Measurements from ENCODE around the gene MAPKAPK2.

GRCh38 chr1:206695733-206696132, 11.0 kb downstream of the MAPKAPK2 start:
- no peak for TF ChIP-seq MXI1 (conservative IDR thresholded peaks at IDR 0.05; ENCODE audit: poor library complexity, severe bottlenecking)
- TF ChIP-seq, protein P1, sequence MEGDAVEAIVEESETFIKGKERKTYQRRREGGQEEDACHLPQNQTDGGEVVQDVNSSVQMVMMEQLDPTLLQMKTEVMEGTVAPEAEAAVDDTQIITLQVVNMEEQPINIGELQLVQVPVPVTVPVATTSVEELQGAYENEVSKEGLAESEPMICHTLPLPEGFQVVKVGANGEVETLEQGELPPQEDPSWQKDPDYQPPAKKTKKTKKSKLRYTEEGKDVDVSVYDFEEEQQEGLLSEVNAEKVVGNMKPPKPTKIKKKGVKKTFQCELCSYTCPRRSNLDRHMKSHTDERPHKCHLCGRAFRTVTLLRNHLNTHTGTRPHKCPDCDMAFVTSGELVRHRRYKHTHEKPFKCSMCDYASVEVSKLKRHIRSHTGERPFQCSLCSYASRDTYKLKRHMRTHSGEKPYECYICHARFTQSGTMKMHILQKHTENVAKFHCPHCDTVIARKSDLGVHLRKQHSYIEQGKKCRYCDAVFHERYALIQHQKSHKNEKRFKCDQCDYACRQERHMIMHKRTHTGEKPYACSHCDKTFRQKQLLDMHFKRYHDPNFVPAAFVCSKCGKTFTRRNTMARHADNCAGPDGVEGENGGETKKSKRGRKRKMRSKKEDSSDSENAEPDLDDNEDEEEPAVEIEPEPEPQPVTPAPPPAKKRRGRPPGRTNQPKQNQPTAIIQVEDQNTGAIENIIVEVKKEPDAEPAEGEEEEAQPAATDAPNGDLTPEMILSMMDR (IDR thresholded peaks at IDR 0.05; ENCODE audit: poor library complexity, severe bottlenecking) = no peak
- no peak for TF ChIP-seq REST (IDR thresholded peaks at IDR 0.05; ENCODE audit: borderline replicate concordance)
- no peak for TF ChIP-seq EZH2 (IDR thresholded peaks at IDR 0.05; ENCODE audit: borderline replicate concordance, insufficient read depth, low read length, poor library complexity, severe bottlenecking)
- no peak for TF ChIP-seq RAD21 (conservative IDR thresholded peaks at IDR 0.05)
- TF ChIP-seq POLR2AphosphoS5 (IDR thresholded peaks at IDR 0.05) = no peak
- TF ChIP-seq TAF1 (IDR thresholded peaks at IDR 0.05; ENCODE audit: low read depth) = no peak
- no peak for TF ChIP-seq EP300 (conservative IDR thresholded peaks at IDR 0.05; ENCODE audit: poor library complexity, severe bottlenecking)
- TF ChIP-seq SMC3 (conservative IDR thresholded peaks at IDR 0.05; ENCODE audit: poor library complexity) = no peak
